GM18520 (cell line): Measurements from ENCODE around the gene MYOC.
"Not testable (repeated sequence)": the region's sequence is repeated elsewhere in the genome, so short reads cannot be mapped to it uniquely, and the experiment has no call there.

ENCODE experiments used
- ATAC-seq: cut with Tn5 transposase; IDR thresholded peaks from one replicate; pipeline ENCODE4 v1.9.1; 2021; ENCODE audit not compliant: unreplicated experiment

The MYOC gene

DNA sequence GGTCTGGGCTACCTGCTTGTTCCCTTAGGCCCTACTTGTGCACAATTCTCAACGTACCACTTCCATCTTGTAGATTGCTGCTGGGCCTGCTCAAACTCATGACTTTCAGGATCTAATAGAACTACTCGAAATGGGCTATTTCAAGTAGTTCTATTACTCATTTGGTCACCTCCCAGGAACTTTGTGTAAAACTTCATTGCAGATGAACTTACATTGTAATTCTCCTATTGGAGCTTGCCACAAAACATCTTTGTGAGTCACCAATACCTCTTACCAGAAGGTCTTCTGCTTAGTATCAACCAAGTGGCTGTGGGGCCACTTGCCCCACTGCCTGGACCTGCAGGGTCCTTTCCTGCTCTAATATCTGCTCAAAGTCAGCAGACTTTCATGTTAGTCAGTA is 41.2 kb downstream of the MYOC start:
- no peak for ATAC-seq

DNA sequence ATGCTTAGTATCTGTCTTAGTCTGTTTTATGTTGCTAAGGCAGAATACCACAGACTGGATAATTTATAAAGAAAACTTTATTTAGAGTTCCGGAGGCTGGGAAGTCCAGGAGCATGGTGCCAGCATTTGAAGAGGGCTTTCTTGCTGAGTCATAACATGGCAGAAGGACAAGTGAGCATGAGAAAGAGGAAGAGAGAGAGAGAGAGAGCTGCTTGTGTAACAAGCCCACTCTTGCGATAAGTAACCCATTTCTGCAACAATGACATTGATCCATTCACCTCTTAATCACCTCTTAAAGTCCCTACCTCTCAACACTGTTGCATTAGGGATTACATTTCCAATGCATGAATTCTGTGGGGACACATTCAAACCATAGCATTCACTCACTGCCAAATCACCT is 42.1 kb downstream of the MYOC start:
- ATAC-seq, result no peak

DNA sequence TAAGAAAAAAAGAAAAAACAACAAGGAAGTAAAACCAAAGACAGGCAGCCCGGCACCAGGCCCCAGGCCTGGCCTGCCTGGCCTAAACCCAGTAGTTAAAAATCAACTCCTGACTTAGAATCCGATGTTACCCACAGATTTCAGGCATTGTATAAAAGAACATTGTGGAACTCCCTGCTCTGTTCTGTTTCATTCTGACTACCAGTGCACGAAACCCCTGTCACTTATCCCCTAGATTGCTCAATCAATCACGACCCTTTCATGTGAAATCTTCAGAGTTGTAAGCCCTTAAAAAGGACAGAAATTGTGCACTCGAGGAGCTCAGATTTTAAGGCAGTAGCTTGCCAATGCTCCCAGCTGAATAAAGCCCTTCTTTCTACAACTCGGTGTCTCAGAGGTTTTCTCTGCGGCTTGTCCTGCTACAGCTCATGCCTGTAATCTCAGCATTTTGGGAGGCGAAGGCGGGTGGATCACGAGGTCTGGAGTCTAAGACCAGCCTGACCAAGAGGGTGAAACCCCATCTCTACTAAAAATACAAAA is 46.0 kb downstream of the MYOC start:
- no peak for ATAC-seq

DNA sequence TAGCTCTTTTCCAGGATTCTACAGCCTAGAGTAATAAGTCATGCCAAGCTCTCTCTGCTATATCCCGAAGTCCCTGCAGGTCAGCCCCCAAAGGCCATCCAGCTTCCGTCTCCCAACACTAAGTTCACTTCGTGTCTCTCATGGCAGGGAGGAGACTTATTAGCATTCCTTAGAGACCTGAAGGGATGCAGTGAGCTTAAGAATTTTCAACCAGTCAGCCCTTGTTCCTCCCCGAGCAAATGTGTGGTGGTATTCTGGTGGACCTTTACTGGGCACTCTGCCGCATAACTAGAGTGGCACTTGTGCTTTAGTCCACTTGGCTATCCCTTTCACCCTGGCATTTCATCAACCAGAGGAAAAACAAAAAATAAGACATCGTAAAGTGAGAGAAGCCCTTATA is 49.4 kb downstream of the MYOC start:
- ATAC-seq, result not testable (repeated sequence)

DNA sequence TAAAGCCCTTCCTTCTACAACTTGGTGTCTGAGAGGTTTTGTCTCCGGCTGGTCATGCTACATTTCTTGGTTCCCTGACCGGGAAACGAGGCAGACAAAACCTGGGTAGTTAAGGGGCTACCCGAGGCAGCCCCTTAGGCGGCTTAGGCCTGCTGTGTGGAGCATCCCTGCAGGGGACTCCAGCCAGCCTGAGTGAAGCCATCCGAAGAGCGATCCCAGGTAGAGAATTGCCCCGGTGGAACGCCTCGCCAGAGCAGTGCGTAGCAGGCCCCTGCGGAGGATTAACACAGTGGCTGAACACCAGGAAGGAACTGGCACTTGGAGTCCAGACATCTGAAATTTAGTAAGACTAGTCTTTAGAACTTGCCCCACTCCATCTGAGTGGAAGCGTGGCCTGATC is 51.6 kb downstream of the MYOC start:
- ATAC-seq, result no peak

DNA sequence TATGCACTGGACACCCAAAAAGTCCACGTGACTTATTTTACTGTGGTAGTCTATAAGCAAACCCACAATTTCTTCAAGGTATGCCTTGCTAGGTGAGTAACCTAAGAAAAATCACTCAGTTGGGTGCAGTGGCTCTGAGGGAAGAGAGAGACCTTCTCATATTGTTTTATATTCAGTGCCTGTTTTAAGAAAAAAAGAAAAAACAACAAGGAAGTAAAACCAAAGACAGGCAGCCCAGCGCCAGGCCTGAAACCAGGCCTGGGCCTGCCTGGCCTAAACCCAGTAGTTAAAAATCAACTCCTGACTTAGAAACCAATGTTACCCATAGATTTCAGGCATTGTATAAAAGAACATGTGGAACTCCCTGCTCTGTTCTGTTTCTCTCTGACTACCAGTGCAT is 52.2 kb downstream of the MYOC start:
- not testable (repeated sequence) for ATAC-seq

DNA sequence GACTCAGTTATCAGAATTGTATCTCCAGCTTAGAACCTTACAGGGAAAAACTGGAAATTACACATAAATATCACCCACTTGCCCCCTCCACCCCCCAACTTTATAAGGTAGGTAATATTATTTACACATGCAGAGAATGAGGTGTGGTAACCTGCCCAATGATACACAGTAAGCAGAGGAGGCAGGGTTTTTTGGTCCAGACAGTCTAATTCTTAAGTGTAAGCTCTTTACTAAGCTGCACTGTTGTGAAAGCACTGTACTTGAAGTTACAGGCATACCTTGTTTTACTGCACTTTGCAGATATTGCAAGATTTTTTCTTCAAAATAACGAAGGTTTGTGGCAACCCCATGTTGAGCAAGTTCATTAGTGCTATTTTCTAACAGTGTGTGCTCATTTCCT is 55.3 kb downstream of the MYOC start:
- ATAC-seq, result no peak

DNA sequence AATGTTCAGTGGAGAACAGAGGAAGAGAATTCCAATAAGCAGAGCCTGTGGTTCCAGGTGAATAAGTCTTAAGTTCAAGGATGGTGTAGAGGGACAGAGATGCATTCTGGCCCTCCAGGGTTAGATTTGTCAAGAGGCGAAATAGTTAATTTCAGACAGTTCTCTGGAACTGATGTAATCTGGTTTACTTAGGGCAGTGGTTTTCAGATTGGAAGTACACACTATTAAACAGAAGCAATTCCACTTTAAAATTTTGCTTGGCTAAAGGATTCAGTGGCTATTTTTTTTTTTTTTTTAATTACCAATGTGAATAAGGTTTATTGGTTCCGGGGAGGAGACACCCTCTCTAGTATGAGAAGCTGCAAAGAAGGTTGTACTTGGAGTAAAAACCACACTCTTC is 55.8 kb downstream of the MYOC start:
- no peak for ATAC-seq

DNA sequence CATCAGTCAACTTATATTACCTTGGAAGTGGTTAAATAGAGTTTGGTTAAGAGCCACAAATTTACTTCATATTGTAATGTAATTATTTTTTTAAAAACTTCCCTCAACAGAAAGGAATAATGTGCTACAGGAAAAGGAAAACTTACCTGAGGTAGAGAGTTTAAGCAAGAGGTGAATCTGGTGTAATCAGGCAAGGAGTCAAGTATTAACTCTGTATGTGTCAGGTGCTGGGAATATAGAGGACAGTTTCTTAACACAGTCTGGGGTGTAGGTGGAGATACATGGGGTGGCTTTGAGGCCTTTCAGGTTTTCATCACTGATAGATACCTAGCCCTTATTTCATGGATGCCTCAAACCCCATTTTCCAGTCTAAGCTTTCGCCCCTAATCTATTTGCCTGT is 56.4 kb downstream of the MYOC start:
- no peak for ATAC-seq

DNA sequence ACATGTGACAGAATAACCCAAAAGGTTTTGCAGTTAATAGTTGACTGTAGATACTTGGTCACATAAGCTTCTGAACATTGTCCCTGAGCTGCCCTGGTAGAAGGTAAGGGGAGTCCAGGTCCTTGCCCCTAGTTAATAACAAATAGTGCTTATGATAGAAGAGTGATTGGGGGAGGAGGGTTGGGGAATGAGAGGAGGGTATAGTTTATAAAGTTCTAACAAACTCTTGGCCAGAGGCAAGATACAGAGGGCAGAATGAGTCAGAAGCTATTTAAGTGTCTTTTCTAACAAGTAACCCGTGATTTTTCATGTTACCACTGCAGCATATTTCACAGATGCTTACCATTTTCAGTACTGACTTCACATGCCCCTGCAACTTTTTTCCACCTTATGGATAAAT is 57.2 kb downstream of the MYOC start:
- ATAC-seq, result no peak

DNA sequence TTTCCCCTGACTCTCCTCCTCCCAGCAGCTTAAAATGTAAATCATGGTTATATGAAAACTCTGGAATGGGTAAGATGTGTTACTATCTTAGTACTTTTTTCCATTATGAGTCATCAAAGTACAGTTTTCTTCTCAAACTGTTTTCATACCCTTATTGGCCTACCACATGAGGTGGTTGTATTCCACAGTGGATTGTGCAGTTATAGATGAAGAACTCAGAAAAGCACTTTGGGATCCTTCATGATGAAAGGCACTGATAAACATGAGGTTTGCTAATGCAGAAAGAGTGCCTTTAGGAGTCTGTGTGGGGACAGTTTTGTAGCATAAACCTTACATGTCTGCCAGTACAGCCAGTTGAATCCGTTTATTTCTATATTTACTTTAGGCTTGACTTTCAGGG is 62.5 kb downstream of the MYOC start:
- no peak for ATAC-seq

DNA sequence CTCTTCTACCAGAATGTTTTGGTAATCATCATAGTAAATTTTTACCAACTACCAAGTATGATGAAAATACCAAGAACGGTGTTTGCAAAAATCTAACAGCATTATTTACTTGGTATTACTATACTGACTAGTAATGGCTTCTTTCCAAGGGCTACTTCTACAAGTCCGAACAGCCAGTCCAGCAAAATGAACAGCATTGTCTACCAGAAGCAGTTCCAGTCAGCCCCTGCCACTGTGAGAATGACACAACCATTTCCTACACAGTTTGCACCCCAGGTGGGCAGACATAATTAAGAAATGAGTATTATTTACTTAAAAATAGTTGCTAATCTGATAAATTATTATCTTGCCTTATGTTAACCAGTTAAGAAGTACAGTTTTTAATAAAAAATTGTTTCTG is 64.3 kb downstream of the MYOC start:
- no peak for ATAC-seq

DNA sequence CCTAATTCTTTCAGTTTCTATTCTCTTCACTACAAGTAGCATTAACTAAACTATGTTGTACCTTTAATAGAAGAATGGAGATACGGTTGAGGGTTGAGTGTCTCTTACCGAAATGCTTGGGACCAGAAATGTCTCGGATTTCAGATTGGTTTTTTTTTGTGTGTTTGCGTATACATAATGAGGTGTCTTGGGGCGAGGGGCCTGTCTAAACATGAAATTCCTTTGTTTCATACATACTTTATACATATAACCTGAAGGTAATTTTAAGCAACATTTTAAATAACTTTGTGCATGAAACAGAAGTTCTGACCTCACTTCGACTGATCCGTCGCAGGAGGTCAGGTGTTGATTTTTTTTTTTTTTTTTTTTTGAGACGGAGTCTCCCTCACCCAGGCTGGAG is 66.8 kb downstream of the MYOC start:
- no peak for ATAC-seq
